Endothelial cell (in vitro differentiated cells): Measurements from ENCODE around the gene PRDM2. TPM values are rescaled to one million over a fixed set of nuclear protein-coding genes. Genes with fewer than 3 reads are reported as not detected.

ENCODE experiments used
- DNase-seq: peaks from one replicate; pipeline ENCODE4 v3.0.0; 2021; ENCODE audit warnings: low spot score
- H3K27ac Mint-ChIP-seq: one replicate; pipeline ENCODE4 v1.8.0; 2021; ENCODE audit warnings: mixed read lengths, inconsistent platforms; ENCODE audit not compliant: unreplicated experiment
- H3K27me3 Mint-ChIP-seq: one replicate; pipeline ENCODE4 v1.8.0; 2021; ENCODE audit warnings: mild to moderate bottlenecking, moderate library complexity, mixed read lengths, inconsistent platforms; ENCODE audit not compliant: unreplicated experiment
- H3K36me3 Mint-ChIP-seq: one replicate; pipeline ENCODE4 v1.8.0; 2021; ENCODE audit warnings: mild to moderate bottlenecking, low read depth, mixed read lengths, inconsistent platforms; ENCODE audit not compliant: unreplicated experiment
- H3K4me1 Mint-ChIP-seq: one replicate; pipeline ENCODE4 v1.8.0; 2021; ENCODE audit warnings: mild to moderate bottlenecking, mixed read lengths, inconsistent platforms; ENCODE audit not compliant: unreplicated experiment
- H3K4me3 Mint-ChIP-seq: one replicate; pipeline ENCODE4 v1.8.0; 2021; ENCODE audit warnings: mild to moderate bottlenecking, mixed read lengths, inconsistent platforms; ENCODE audit not compliant: unreplicated experiment
- H3K9me3 Mint-ChIP-seq: one replicate; pipeline ENCODE4 v1.8.0; 2021; ENCODE audit warnings: mixed read lengths, inconsistent platforms; ENCODE audit not compliant: unreplicated experiment
- total RNA-seq: library from RNA; stranded (reverse); fragmentation: NEBNext Ultra II Directional; extraction: Animal tissue kit (Norgen Biotek cat#: 25700); gene quantifications from one replicate; pipeline ENCODE4 v1.2.1, GENCODE V29; 2021; ENCODE audit not compliant: unreplicated experiment
- TF ChIP-seq, protein P1 (sequence below): fragments of 200-600 bp; sonication (generic); IDR thresholded peaks from one replicate; pipeline ENCODE4 v1.5.0; 2021; ENCODE audit warnings: antibody characterized with exemption; ENCODE audit not compliant: unreplicated experiment

The PRDM2 gene
- total RNA-seq, 1 donor from 2014 or later: 49.7 TPM

DNA sequence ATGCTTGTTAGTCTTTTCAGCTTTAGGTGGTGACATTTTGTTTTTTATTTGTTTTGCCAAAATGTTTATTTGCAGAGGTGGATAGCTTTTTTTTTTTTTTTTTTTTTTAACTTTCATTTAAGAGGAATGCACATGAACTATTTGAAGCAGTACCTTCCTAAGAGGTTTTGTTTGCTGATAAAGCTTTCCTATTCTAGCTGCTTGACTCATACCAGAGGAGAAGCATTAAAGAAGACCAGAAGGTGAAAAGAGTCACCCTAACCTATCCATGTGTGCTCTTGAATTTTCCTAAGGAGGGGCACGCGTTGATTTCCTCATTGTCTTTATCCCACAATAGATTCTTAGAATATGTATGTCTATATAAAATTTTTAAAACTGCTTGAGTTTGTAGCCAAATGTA is 57.7 kb downstream of the PRDM2 start:
- H3K27ac Mint-ChIP-seq: no peak overlapping the region
- H3K36me3 Mint-ChIP-seq: no peaks in the 10 kb centered on the region
- H3K4me1 Mint-ChIP-seq: peaks cover 5% of the 10 kb centered on the region
- H3K27me3 Mint-ChIP-seq: no peaks in the 10 kb centered on the region
- TF ChIP-seq, protein P1, sequence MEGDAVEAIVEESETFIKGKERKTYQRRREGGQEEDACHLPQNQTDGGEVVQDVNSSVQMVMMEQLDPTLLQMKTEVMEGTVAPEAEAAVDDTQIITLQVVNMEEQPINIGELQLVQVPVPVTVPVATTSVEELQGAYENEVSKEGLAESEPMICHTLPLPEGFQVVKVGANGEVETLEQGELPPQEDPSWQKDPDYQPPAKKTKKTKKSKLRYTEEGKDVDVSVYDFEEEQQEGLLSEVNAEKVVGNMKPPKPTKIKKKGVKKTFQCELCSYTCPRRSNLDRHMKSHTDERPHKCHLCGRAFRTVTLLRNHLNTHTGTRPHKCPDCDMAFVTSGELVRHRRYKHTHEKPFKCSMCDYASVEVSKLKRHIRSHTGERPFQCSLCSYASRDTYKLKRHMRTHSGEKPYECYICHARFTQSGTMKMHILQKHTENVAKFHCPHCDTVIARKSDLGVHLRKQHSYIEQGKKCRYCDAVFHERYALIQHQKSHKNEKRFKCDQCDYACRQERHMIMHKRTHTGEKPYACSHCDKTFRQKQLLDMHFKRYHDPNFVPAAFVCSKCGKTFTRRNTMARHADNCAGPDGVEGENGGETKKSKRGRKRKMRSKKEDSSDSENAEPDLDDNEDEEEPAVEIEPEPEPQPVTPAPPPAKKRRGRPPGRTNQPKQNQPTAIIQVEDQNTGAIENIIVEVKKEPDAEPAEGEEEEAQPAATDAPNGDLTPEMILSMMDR: no peak
- H3K4me3 Mint-ChIP-seq: no peak overlapping the region
- DNase-seq: no peak
- no peaks in the 10 kb centered on the region for H3K9me3 Mint-ChIP-seq

DNA sequence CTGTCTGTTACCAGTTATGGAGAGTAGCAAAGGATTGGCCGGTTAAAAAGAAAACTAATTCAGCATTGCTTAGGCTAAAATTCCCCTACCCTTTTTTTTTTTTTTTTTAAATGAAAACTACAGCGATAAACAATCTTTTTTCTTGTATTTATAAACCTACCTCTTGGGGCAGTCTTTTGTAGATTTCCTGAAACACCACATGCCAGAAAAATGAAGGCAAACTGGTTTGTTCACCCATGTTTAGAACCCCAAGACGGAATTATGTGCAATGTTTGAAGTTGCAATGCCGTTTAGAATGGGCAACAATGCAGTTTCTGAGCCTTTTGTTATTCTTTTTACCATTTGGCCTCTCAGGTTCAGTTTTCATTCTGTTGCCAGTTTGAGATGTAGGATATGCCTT is 59.1 kb downstream of the PRDM2 start:
- peaks cover 2% of the 10 kb centered on the region for H3K4me1 Mint-ChIP-seq
- TF ChIP-seq, protein P1: no peak
- DNase-seq: no peak
- H3K27me3 Mint-ChIP-seq: no peaks in the 10 kb centered on the region
- no peaks in the 10 kb centered on the region for H3K9me3 Mint-ChIP-seq
- no peak overlapping the region for H3K27ac Mint-ChIP-seq
- H3K4me3 Mint-ChIP-seq: no peak overlapping the region
- H3K36me3 Mint-ChIP-seq: no peaks in the 10 kb centered on the region

DNA sequence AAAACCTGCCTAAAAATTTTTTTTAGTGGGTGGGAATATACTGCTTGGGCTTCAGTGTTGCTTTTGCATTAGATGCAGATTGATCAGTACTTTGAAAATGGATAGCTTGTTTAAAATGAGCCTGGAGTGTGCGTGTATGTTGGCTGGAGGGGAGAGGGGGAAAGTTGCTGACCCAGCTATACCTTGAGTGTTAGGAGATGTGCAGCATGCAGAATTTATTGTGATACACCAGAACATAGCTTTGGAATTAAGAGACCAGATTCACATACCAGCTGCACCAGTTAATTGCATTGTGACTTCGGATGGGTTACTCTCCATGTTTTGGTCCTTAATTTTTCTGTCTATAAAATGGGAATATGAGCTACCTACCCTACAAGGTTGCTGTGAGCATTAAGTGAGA is 60.4 kb downstream of the PRDM2 start:
- no peaks in the 10 kb centered on the region for H3K36me3 Mint-ChIP-seq
- no peak overlapping the region for H3K27ac Mint-ChIP-seq
- no peak for DNase-seq
- TF ChIP-seq, protein P1: no peak
- no peaks in the 10 kb centered on the region for H3K27me3 Mint-ChIP-seq
- H3K9me3 Mint-ChIP-seq: no peaks in the 10 kb centered on the region
- H3K4me1 Mint-ChIP-seq: peaks cover 2% of the 10 kb centered on the region
- no peak overlapping the region for H3K4me3 Mint-ChIP-seq

DNA sequence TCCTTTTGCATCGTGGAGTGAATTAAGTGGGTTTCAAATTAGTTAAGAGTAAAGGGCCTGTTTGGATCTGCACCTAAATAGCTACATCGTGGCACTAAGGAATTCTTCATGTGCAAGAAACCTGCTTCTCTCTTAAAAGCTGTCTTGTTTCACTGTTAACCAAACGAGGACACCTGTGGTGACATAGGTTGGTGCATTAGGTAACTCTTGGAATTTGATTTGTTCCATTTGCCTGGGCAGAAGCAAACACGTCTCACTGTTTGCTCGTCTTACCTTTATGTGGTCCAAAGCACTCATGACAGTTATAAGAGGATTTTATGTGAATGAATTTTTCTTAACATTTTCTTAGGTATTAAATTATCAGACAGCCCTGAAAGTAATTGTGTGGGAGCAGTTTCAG is 60.9 kb downstream of the PRDM2 start:
- no peaks in the 10 kb centered on the region for H3K36me3 Mint-ChIP-seq
- H3K4me3 Mint-ChIP-seq: no peak overlapping the region
- H3K9me3 Mint-ChIP-seq: no peaks in the 10 kb centered on the region
- peaks cover 2% of the 10 kb centered on the region for H3K4me1 Mint-ChIP-seq
- no peak for DNase-seq
- TF ChIP-seq, protein P1: no peak
- H3K27ac Mint-ChIP-seq: no peak overlapping the region
- H3K27me3 Mint-ChIP-seq: no peaks in the 10 kb centered on the region

DNA sequence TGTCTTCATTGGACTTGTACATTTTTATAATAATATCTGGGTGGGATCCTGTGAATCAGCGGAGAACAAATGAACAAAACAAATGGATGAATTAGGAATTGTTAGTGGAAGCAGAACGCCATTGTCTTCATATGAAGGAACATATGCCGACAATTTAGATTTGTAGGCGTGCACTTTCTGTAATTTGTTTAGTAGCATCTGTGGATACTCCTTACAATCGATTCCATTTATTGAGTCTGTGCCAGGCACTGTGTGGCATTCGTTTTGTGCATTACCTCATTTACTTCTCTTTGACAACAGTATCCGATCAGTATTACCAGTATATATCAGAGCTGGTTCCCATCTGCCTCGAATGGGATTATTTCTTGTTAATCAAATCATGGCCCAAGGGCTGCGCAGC is 61.9 kb downstream of the PRDM2 start:
- Mint-ChIP-seq H3K27me3 (no peaks in the 10 kb centered on the region), H3K9me3 (no peaks in the 10 kb centered on the region), H3K4me3 (no peak overlapping the region), H3K4me1 (peaks cover 2% of the 10 kb centered on the region), H3K36me3 (no peaks in the 10 kb centered on the region), H3K27ac (no peak overlapping the region)
- TF ChIP-seq, protein P1: no peak
- no peak for DNase-seq
